GM12878 (cell line): ENCODE measurements around the gene GRIN2A.

Source experiments
- GABPA ChIP-seq: IDR thresholded peaks from 2 replicates; pipeline ENCODE4 v1.6.1; 2014; ENCODE audit warnings: antibody characterized with exemption, low read depth, mild to moderate bottlenecking, inconsistent platforms
- ZNF274 ChIP-seq: IDR thresholded peaks from one replicate; pipeline ENCODE4 v1.8.0; 2011; ENCODE audit not compliant: insufficient read length, insufficient read depth

DNA sequence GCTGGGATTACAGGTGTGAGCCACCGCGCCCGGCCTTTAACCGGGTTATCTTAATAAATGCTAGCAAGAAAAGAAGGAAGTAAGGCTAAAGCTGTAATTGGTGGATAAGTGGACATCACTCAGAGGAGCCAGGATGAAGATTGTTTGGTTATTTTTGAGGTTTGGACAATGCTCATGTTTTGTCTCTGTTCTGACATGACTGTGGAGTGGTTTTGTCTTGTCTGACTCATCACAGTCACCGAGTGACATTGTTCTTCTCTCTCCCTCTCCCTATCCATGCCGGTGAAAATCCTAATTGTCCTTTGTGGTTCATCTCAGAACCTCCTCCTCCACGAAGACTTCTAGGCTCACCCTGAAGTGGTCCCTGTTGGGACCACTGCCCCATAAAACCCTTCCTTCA lies 23.5 kb upstream of the GRIN2A start:
- no peak for TF ChIP-seq ZNF274
- TF ChIP-seq GABPA, result no peak
